Mesenchymal stem cell (in vitro differentiated cells and primary cell): Measurements from ENCODE around the gene RGS7.

Experiments used
- DNase-seq: peaks from one replicate; pipeline ENCODE4 v3.0.0-alpha.2; 2013
- H2AFZ ChIP-seq: one replicate; pipeline ENCODE4 v1.6.1; 2013; ENCODE audit warnings: low read depth, mild to moderate bottlenecking, control low read depth, inconsistent platforms, low read length, moderate library complexity
- H2AK5ac ChIP-seq: 2 replicates; pipeline ENCODE4 v1.6.1; 2013; ENCODE audit warnings: low read length, moderate library complexity, mild to moderate bottlenecking, inconsistent platforms; ENCODE audit not compliant: severe bottlenecking
- H2BK120ac ChIP-seq: one replicate; pipeline ENCODE4 v1.6.1; 2013; ENCODE audit warnings: low read depth, mild to moderate bottlenecking, inconsistent platforms, low read length, moderate library complexity
- H2BK12ac ChIP-seq, 2 experiments: one replicate each; pipeline ENCODE4 v1.6.1; 2013; ENCODE audit warnings: inconsistent platforms in 2 of 2, low read length in 2 of 2, mild to moderate bottlenecking in 2 of 2, moderate library complexity in 2 of 2, control low read depth in 1 of 2
- H2BK15ac ChIP-seq: one replicate; pipeline ENCODE4 v1.6.1; 2013; ENCODE audit warnings: mild to moderate bottlenecking, low read depth, inconsistent platforms; ENCODE audit not compliant: poor library complexity, severe bottlenecking
- H2BK5ac ChIP-seq: 2 replicates; pipeline ENCODE4 v1.6.1; 2013; ENCODE audit warnings: low read depth, mild to moderate bottlenecking, low read length, control low read depth, inconsistent platforms; ENCODE audit not compliant: poor library complexity, severe bottlenecking
- H3K14ac ChIP-seq, 2 experiments: one replicate each; pipeline ENCODE4 v1.6.1; 2013; ENCODE audit warnings: inconsistent platforms in 2 of 2, low read length in 2 of 2, control low read depth in 1 of 2, mild to moderate bottlenecking in 1 of 2, moderate library complexity in 1 of 2
- H3K18ac ChIP-seq, 2 experiments: one replicate each; pipeline ENCODE4 v1.6.1; 2013; ENCODE audit warnings: inconsistent platforms in 2 of 2, low read length in 2 of 2, control low read depth in 1 of 2, low read depth in 1 of 2, mild to moderate bottlenecking in 1 of 2
- H3K23ac ChIP-seq, 2 experiments: one replicate each; pipeline ENCODE4 v1.6.1; 2013; ENCODE audit warnings: inconsistent platforms in 2 of 2, low read length in 2 of 2, mild to moderate bottlenecking in 2 of 2, moderate library complexity in 2 of 2, control low read depth in 1 of 2
- H3K27ac ChIP-seq: 2 replicates; pipeline ENCODE4 v1.5.1; 2013; ENCODE audit warnings: mild to moderate bottlenecking, moderate library complexity, low read length, control low read depth, inconsistent platforms; ENCODE audit not compliant: poor library complexity, severe bottlenecking
- H3K27me3 ChIP-seq, 2 experiments: 2 replicates each; pipeline versions ENCODE4 v1.6.1 to v1.7.0; 2013; ENCODE audit warnings: low read length in 2 of 2, mild to moderate bottlenecking in 2 of 2, moderate library complexity in 2 of 2, control low read depth in 1 of 2, inconsistent platforms in 1 of 2; ENCODE audit not compliant: control insufficient read depth in 1 of 2, insufficient read depth in 1 of 2
- H3K36me3 ChIP-seq, 2 experiments: 2 replicates each; pipeline versions ENCODE4 v1.6.1 to v1.7.0; 2013; ENCODE audit warnings: low read length in 2 of 2, control low read depth in 1 of 2, inconsistent platforms in 1 of 2, low read depth in 1 of 2, mild to moderate bottlenecking in 1 of 2; ENCODE audit not compliant: insufficient read depth in 2 of 2, control insufficient read depth in 1 of 2
- H3K4ac ChIP-seq, 2 experiments: one replicate each; pipeline ENCODE4 v1.6.1; 2013; ENCODE audit warnings: inconsistent platforms in 2 of 2, low read length in 2 of 2, mild to moderate bottlenecking in 2 of 2, moderate library complexity in 2 of 2, control low read depth in 1 of 2, low read depth in 1 of 2
- H3K4me1 ChIP-seq: 2 replicates; pipeline ENCODE4 v1.6.1; 2013; ENCODE audit warnings: low read depth, low read length, control low read depth; ENCODE audit not compliant: control insufficient read depth, insufficient read depth
- H3K4me2 ChIP-seq: 2 replicates; pipeline ENCODE4 v1.6.1; 2013; ENCODE audit warnings: low read length, mild to moderate bottlenecking, inconsistent platforms; ENCODE audit not compliant: poor library complexity, severe bottlenecking
- H3K4me3 ChIP-seq, 2 experiments: 2 replicates each; pipeline versions ENCODE4 v1.5.1 to v1.7.0; 2013; ENCODE audit warnings: low read length in 2 of 2, mild to moderate bottlenecking in 2 of 2, control low read depth in 1 of 2, low read depth in 1 of 2; ENCODE audit not compliant: insufficient read depth in 1 of 2
- H3K79me1 ChIP-seq: replicated peaks from 2 replicates; pipeline ENCODE4 v1.6.1; 2013; ENCODE audit warnings: mild to moderate bottlenecking, control low read depth, low read length, inconsistent platforms; ENCODE audit not compliant: poor library complexity, severe bottlenecking
- H3K9ac ChIP-seq: 2 replicates; pipeline ENCODE4 v1.7.0; 2013; ENCODE audit warnings: mild to moderate bottlenecking, low read length, moderate library complexity
- H3K9me3 ChIP-seq: 2 replicates; pipeline ENCODE4 v1.7.0; 2013; ENCODE audit warnings: mild to moderate bottlenecking, low read length; ENCODE audit not compliant: control insufficient read depth
- H4K8ac ChIP-seq: one replicate; pipeline ENCODE4 v1.6.1; 2013; ENCODE audit warnings: inconsistent platforms, mild to moderate bottlenecking, low read length, moderate library complexity
- H4K91ac ChIP-seq: one replicate; pipeline ENCODE4 v1.6.1; 2013; ENCODE audit warnings: mild to moderate bottlenecking, low read length, inconsistent platforms
- WGBS: methylation state at CpG from one replicate; pipeline ENCODE4 v1.1.7; 2013; ENCODE audit warnings: mixed read lengths; 5-methylcytosine and 5-hydroxymethylcytosine counted together

Gene RGS7

GRCh38 chr1:241237873-241238272 is 119.1 kb downstream of the RGS7 start:
- H3K4ac ChIP-seq: no peak overlapping the region
- no peak overlapping the region for H4K8ac ChIP-seq
- H3K14ac ChIP-seq: no peak overlapping the region
- H3K4me2 ChIP-seq: no peak overlapping the region
- no peaks in the 10 kb centered on the region for H3K4me1 ChIP-seq
- no peaks in the 10 kb centered on the region for H3K27me3 ChIP-seq
- no peak overlapping the region for H2AFZ ChIP-seq
- no peak overlapping the region for H4K91ac ChIP-seq
- H3K4me3 ChIP-seq: no peak overlapping the region
- DNase-seq: no peak
- H3K36me3 ChIP-seq: no peaks in the 10 kb centered on the region
- peaks cover under 1% of the 10 kb centered on the region for H3K9me3 ChIP-seq
- no peak overlapping the region for H2BK120ac ChIP-seq
- no peak overlapping the region for H2BK12ac ChIP-seq
- no peak overlapping the region for H3K9ac ChIP-seq
- H3K18ac ChIP-seq: no peak overlapping the region
- WGBS: 78% methylated on average over 8 of the region's 8 CpGs
- no peak overlapping the region for H3K27ac ChIP-seq
- no peak overlapping the region for H3K23ac ChIP-seq
- no peaks in the 10 kb centered on the region for H3K79me1 ChIP-seq
- H2AK5ac ChIP-seq: no peak overlapping the region
- no peak overlapping the region for H2BK5ac ChIP-seq
- no peak overlapping the region for H2BK15ac ChIP-seq

GRCh38 chr1:241235256-241235897 is 121.6 kb downstream of the RGS7 start:
- Histone ChIP-seq H2AFZ (no peak overlapping the region), H3K27me3 (no peaks in the 10 kb centered on the region), H3K4me3 (no peak overlapping the region), H2BK5ac (no peak overlapping the region), H3K14ac (no peak overlapping the region), H3K4ac (no peak overlapping the region), H3K27ac (no peak overlapping the region), H2BK120ac (no peak overlapping the region), H3K4me2 (no peak overlapping the region), H4K91ac (no peak overlapping the region), H3K79me1 (no peaks in the 10 kb centered on the region), H3K9me3 (no peaks in the 10 kb centered on the region), H3K18ac (no peak overlapping the region), H3K36me3 (no peaks in the 10 kb centered on the region), H2AK5ac (no peak overlapping the region), H2BK15ac (no peak overlapping the region), H4K8ac (no peak overlapping the region), H2BK12ac (no peak overlapping the region), H3K4me1 (no peaks in the 10 kb centered on the region), H3K23ac (no peak overlapping the region), H3K9ac (no peak overlapping the region)
- WGBS: 71% methylated on average over 2 of the region's 2 CpGs
- no peak for DNase-seq

GRCh38 chr1:241229711-241230110 is 127.3 kb downstream of the RGS7 start:
- Histone ChIP-seq H2BK120ac (no peak overlapping the region), H4K91ac (no peak overlapping the region), H3K79me1 (no peaks in the 10 kb centered on the region), H3K9ac (no peak overlapping the region), H3K4me1 (no peaks in the 10 kb centered on the region), H2BK15ac (no peak overlapping the region), H3K4me3 (no peak overlapping the region), H3K23ac (no peak overlapping the region), H3K9me3 (no peaks in the 10 kb centered on the region), H3K18ac (no peak overlapping the region), H3K14ac (no peak overlapping the region), H3K27ac (no peak overlapping the region), H2AK5ac (no peak overlapping the region), H3K4me2 (no peak overlapping the region), H4K8ac (no peak overlapping the region), H2BK5ac (no peak overlapping the region), H2AFZ (no peak overlapping the region), H3K4ac (no peak overlapping the region), H3K36me3 (no peaks in the 10 kb centered on the region), H3K27me3 (no peaks in the 10 kb centered on the region), H2BK12ac (no peak overlapping the region)
- DNase-seq: no peak
- WGBS: 100% methylated on average over 2 of the region's 5 CpGs

GRCh38 chr1:241229216-241229615 is 127.8 kb downstream of the RGS7 start:
- no peak overlapping the region for H4K91ac ChIP-seq
- no peak overlapping the region for H2BK120ac ChIP-seq
- no peak overlapping the region for H3K14ac ChIP-seq
- no peak overlapping the region for H4K8ac ChIP-seq
- no peaks in the 10 kb centered on the region for H3K79me1 ChIP-seq
- H3K23ac ChIP-seq: no peak overlapping the region
- H3K9ac ChIP-seq: no peak overlapping the region
- no peak overlapping the region for H2AFZ ChIP-seq
- H3K18ac ChIP-seq: no peak overlapping the region
- H2BK12ac ChIP-seq: no peak overlapping the region
- no peak overlapping the region for H2BK5ac ChIP-seq
- no peak overlapping the region for H3K4me3 ChIP-seq
- WGBS: 79% methylated on average over 8 of the region's 11 CpGs
- H3K27ac ChIP-seq: no peak overlapping the region
- H3K9me3 ChIP-seq: no peaks in the 10 kb centered on the region
- no peak overlapping the region for H2AK5ac ChIP-seq
- H3K36me3 ChIP-seq: no peaks in the 10 kb centered on the region
- no peak overlapping the region for H3K4me2 ChIP-seq
- H2BK15ac ChIP-seq: no peak overlapping the region
- no peaks in the 10 kb centered on the region for H3K27me3 ChIP-seq
- H3K4me1 ChIP-seq: no peaks in the 10 kb centered on the region
- no peak overlapping the region for H3K4ac ChIP-seq
- DNase-seq: no peak
